ENCODE data around the gene TP63. TPM values are rescaled to one million over a fixed set of nuclear protein-coding genes. Genes with fewer than 3 reads are reported as not detected.

TP63 gene
- total RNA-seq, 2 experiments from 2014 or later, result 0.45 to 0.53 TPM

DNA sequence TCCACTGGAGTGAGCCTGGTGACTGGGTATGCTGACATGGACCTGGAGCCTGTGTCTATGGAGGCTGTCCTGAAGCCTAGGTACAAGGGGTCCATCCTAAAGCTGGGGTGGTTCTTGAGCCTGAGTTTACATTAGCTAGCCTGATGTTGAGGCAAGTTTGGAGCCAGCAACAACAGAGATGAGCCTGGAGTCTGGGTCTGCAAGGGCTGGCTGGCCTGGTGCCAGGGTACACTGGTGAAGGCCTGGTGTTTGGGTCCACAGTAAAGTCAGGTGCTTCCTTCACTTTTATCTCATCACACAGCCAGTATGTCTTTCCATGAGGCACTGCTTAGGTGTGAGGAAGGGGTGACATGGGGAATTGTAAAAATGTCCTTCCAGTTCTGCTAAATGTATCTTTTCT, 49.5 kb downstream of the TP63 start:
- Mint-ChIP-seq H3K4me1 (no peaks in the 10 kb centered on the region), H3K9me3 (peaks cover 1% of the 10 kb centered on the region), H3K36me3 (no peaks in the 10 kb centered on the region), H3K27ac (no peak overlapping the region), H3K27me3 (no peaks in the 10 kb centered on the region), H3K4me3 (no peak overlapping the region)
- POLR2A ChIA-PET, result no interaction called here
- DNase-seq (no peak), ATAC-seq (ENCODE audit: low read depth) (no peak)

DNA sequence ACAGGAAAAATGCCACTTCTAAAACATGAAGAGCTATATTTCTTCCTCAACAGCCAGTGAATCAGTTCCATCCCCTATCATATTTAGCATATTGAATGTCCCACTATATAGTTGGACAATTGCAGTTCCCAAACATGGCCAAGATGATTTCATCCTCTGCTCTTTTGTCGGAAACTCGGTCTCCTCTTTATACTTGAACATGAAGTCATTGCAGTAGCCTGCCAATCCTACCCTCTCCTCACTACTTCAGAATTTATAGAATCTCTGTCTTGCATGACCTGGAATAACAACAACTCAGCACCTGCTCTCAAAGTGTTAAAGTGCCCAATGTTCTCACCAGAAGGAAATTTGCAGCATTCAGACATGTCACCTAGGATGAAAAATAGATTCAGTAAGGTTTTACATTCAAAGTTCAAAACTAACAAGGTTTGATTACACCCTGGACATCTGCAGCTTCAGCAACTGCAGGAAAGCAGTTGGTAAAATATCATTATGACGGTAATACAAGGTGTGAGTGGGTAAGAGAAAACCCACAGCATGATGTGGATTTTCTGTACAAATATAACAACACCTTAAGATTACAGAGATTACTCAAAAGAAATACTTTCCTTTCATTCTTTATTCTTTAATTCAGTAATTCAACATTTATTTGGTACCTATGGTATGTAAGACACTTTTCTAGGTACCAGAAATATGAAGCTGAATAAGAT, 52.5 kb downstream of the TP63 start:
- Mint-ChIP-seq H3K27ac (no peak overlapping the region), H3K36me3 (no peaks in the 10 kb centered on the region), H3K27me3 (no peaks in the 10 kb centered on the region), H3K4me1 (no peaks in the 10 kb centered on the region), H3K4me3 (no peak overlapping the region), H3K9me3 (peaks cover 1% of the 10 kb centered on the region)
- POLR2A ChIA-PET, result no interaction called here
- ATAC-seq (ENCODE audit: low read depth) (no peak), DNase-seq (no peak)

DNA sequence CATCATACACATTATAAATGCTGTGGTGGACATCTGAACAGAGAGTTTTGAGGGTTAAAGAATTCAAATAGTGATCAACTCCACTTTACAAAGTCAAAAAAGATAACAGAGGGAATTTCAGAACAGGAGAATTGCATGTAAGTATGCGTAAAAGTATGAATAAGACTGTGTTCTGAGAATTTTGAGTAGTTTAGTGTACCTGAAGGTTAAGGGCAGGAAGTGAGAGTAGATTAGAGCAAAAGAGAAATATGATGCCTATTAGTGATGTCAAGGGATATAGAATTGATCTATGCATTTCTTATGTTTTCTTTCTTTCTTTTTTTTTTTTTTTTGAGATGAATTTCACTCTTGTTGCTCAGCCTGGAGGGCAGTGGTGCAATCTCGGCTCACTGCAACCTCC, 53.1 kb downstream of the TP63 start:
- no peak overlapping the region for H3K4me3 Mint-ChIP-seq
- DNase-seq (no peak), ATAC-seq (ENCODE audit: low read depth) (no peak)
- H3K9me3 Mint-ChIP-seq, result peaks cover 1% of the 10 kb centered on the region
- no peaks in the 10 kb centered on the region for H3K27me3 Mint-ChIP-seq
- POLR2A ChIA-PET, result no interaction called here
- H3K27ac Mint-ChIP-seq, result no peak overlapping the region
- no peaks in the 10 kb centered on the region for H3K36me3 Mint-ChIP-seq
- H3K4me1 Mint-ChIP-seq, result no peaks in the 10 kb centered on the region

DNA sequence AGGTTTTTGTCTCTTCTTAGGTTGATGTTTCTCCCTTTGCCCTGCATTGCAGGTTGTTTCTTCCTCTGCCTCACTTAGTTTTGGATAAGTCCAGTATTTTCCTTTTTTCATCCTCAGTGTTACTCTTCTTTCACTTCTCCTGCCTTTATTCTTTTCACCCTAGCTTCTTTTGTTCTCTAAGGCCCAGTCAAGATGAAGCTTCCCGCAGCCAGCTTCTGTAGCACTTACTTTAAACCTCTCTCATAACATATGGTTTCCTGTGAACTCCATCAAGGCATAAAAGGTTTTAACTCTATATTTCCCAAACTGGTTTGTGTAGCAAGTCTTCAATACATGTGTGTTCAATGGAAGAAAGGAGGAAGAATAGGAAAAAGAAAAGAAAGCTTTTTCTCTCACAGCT, 54.1 kb downstream of the TP63 start:
- H3K9me3 Mint-ChIP-seq, result peaks cover 1% of the 10 kb centered on the region
- no peaks in the 10 kb centered on the region for H3K36me3 Mint-ChIP-seq
- no peak overlapping the region for H3K27ac Mint-ChIP-seq
- no peaks in the 10 kb centered on the region for H3K27me3 Mint-ChIP-seq
- no peaks in the 10 kb centered on the region for H3K4me1 Mint-ChIP-seq
- POLR2A ChIA-PET, result no interaction called here
- no peak for DNase-seq
- H3K4me3 Mint-ChIP-seq, result no peak overlapping the region
- no peak for ATAC-seq (ENCODE audit: low read depth)

DNA sequence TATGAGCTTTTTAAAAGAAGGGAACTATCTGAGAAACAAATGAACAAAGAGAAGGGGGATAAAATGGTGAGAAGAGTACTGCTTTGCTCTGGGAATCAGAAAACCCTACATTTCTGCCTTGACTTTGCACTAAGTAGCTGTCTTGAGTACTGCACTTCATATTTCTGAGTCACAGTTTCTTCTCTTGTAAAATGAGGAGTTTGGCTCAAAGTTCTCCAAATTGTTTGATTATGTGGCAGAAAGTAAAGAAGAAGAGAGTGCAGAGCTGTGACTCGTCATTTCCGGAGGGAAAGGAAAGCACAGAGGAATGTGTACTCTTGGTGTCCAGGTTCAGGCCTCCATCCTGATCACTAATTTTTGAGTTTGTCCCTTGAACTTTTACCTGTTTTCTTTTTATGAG, 54.7 kb downstream of the TP63 start:
- ATAC-seq (ENCODE audit: low read depth) (no peak), DNase-seq (no peak)
- POLR2A ChIA-PET, result no interaction called here
- Mint-ChIP-seq H3K4me1 (no peaks in the 10 kb centered on the region), H3K27ac (no peak overlapping the region), H3K36me3 (no peaks in the 10 kb centered on the region), H3K4me3 (no peak overlapping the region), H3K27me3 (no peaks in the 10 kb centered on the region), H3K9me3 (no peaks in the 10 kb centered on the region)

DNA sequence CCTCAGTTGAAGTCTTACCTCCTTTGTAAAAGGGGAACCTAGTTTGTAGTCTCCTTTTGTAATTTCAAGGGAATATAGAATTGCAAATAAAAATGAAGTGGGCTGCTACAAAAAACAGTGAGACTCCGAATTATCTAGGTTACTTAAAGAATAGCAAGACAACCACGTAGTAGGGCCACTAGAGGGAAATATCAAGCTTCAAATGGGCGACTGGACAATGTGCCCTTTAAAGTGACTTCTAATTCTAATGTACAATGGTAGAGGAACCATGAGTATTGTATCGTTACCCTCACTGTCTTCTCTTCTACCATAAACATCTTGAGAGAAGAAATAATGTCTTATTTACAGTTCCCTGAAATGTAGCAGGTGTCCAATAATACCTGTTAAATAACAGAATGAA, 56.3 kb downstream of the TP63 start:
- no peaks in the 10 kb centered on the region for H3K4me1 Mint-ChIP-seq
- POLR2A ChIA-PET, result no interaction called here
- H3K36me3 Mint-ChIP-seq, result no peaks in the 10 kb centered on the region
- ATAC-seq (ENCODE audit: low read depth), result no peak
- DNase-seq, result no peak
- no peaks in the 10 kb centered on the region for H3K9me3 Mint-ChIP-seq
- peaks cover 2% of the 10 kb centered on the region for H3K27me3 Mint-ChIP-seq
- no peak overlapping the region for H3K4me3 Mint-ChIP-seq
- H3K27ac Mint-ChIP-seq, result no peak overlapping the region

DNA sequence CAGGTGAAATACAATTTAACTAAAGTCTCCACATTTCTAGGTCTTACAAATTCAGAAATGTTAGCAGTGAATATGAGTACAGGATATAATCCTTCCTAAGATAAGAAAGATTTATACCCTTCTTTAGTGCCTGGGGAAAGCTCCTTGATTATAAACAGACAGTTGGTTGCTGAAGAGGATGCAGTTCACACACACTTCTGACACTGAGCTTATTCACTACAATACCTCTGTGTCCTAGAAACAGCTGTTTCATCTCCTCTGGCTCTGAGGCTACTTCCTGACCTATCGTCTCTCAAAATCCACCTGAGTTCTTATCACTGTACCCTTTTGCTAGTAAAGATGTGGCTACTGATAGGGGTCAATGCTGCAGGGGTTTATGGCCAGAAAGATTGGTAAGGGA, 57.1 kb downstream of the TP63 start:
- H3K9me3 Mint-ChIP-seq, result no peaks in the 10 kb centered on the region
- ATAC-seq (ENCODE audit: low read depth), result no peak
- no peak overlapping the region for H3K4me3 Mint-ChIP-seq
- POLR2A ChIA-PET, result no interaction called here
- no peaks in the 10 kb centered on the region for H3K36me3 Mint-ChIP-seq
- peaks cover 4% of the 10 kb centered on the region for H3K27me3 Mint-ChIP-seq
- H3K27ac Mint-ChIP-seq, result no peak overlapping the region
- H3K4me1 Mint-ChIP-seq, result no peaks in the 10 kb centered on the region
- no peak for DNase-seq

DNA sequence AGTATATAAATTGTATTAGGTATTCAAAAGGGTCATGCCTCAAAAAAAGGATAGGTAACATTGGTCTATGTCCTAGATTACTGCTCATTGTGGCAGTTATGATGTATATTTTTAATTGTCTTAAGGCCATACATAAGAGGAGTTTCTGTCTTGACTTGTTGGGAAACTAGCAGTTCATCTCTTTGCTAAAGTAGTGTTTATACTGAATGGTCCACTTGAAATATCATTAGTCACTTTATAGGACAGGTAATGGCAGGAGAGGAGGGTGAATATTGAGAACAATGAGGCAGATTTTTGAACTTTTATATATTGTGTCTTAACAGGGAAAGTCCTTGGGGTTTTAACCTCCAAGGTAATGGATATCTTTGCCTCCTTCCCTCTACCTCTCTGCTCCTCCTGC, 58.4 kb downstream of the TP63 start:
- Mint-ChIP-seq H3K4me3 (no peak overlapping the region), H3K27ac (no peak overlapping the region), H3K4me1 (no peaks in the 10 kb centered on the region), H3K9me3 (no peaks in the 10 kb centered on the region), H3K27me3 (peaks cover 5% of the 10 kb centered on the region), H3K36me3 (no peaks in the 10 kb centered on the region)
- no peak for ATAC-seq (ENCODE audit: low read depth)
- POLR2A ChIA-PET, result no interaction called here
- DNase-seq, result no peak

DNA sequence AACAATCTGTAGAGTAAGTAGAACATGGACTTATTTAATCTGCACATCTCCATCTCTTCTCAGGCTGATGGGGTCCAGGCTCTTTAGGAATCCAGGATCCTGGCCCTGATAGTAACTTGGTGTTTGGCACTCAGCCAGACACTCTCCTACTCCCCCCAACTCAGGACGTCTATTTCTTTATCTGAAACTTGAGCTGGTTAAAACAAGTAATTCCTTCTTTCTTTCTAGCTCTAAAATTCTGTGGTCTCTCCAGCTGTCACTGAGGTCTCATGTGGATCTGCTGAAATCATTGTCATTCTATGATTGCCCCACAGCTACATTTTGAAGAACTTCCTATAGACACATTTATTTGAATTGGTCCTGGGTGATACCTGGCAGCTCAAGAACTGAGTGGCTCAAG, 59.0 kb downstream of the TP63 start:
- no peaks in the 10 kb centered on the region for H3K36me3 Mint-ChIP-seq
- no peaks in the 10 kb centered on the region for H3K4me1 Mint-ChIP-seq
- ATAC-seq (ENCODE audit: low read depth) (no peak), DNase-seq (no peak)
- H3K4me3 Mint-ChIP-seq, result no peak overlapping the region
- no peaks in the 10 kb centered on the region for H3K9me3 Mint-ChIP-seq
- POLR2A ChIA-PET, result no interaction called here
- no peak overlapping the region for H3K27ac Mint-ChIP-seq
- H3K27me3 Mint-ChIP-seq, result peaks cover 5% of the 10 kb centered on the region

DNA sequence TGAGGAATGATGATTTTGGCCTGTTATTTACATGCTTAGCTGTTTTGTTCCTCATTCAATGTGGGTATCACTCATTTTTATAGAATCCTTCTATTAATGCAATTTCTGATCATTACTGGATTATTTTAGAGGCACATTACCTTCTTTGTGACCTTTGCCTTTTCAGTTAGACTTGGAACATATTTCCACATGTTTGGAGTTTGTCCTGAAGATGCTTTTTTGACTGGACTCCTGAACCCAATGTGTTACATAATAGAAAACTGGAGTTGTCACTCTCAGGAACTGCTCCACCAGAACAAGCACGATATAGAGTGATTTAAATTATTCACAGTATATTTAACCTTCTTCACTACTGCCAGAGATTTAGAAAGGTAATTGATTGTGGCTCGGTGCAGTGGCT, 59.5 kb downstream of the TP63 start:
- no peaks in the 10 kb centered on the region for H3K9me3 Mint-ChIP-seq
- no peaks in the 10 kb centered on the region for H3K4me1 Mint-ChIP-seq
- no peak overlapping the region for H3K4me3 Mint-ChIP-seq
- no peak for ATAC-seq (ENCODE audit: low read depth)
- H3K36me3 Mint-ChIP-seq, result no peaks in the 10 kb centered on the region
- peaks cover 5% of the 10 kb centered on the region for H3K27me3 Mint-ChIP-seq
- no peak for DNase-seq
- POLR2A ChIA-PET, result no interaction called here
- no peak overlapping the region for H3K27ac Mint-ChIP-seq

DNA sequence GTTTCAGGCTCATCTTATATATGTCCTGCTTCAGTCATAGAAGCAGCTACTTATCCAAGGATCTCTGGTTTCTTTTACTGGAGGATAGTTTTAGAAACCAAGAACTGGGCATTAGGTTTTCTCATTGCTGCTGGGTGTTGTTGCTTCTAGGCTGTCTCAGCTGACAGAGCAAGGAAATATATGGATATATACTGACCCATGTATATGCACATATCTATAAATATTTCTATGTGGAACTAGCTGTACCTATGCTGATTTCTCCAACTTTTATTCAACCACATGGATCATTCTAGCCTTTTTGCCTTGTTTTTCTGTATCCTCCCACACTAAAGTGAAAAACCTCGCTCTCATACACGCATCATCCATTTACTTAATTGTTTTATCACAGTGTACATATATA, 64.2 kb downstream of the TP63 start:
- no peaks in the 10 kb centered on the region for H3K9me3 Mint-ChIP-seq
- no peak overlapping the region for H3K4me3 Mint-ChIP-seq
- no peaks in the 10 kb centered on the region for H3K36me3 Mint-ChIP-seq
- ATAC-seq (ENCODE audit: low read depth) (no peak), DNase-seq (no peak)
- POLR2A ChIA-PET, result no interaction called here
- H3K27me3 Mint-ChIP-seq, result peaks cover 5% of the 10 kb centered on the region
- H3K27ac Mint-ChIP-seq, result no peak overlapping the region
- H3K4me1 Mint-ChIP-seq, result no peaks in the 10 kb centered on the region

DNA sequence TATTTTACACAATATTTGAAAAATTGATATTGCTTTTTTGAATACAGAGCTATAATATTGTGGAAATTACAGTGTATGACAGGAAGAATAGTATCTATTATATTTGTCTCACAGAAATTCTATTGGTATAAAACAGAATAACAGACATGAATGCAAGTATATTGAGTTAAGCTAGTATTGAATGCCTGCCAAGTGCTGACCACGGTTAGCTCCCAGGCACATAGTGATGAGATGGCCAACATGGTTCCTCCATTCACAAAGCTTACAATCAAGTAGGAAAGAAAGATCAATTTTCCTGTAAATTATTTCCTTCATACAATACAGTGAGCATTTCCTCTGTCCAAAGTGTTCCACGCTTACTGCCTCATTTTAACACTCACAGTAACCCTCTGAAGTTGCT, 67.6 kb downstream of the TP63 start:
- ATAC-seq (ENCODE audit: low read depth), result no peak
- H3K27me3 Mint-ChIP-seq, result no peaks in the 10 kb centered on the region
- H3K27ac Mint-ChIP-seq, result no peak overlapping the region

DNA sequence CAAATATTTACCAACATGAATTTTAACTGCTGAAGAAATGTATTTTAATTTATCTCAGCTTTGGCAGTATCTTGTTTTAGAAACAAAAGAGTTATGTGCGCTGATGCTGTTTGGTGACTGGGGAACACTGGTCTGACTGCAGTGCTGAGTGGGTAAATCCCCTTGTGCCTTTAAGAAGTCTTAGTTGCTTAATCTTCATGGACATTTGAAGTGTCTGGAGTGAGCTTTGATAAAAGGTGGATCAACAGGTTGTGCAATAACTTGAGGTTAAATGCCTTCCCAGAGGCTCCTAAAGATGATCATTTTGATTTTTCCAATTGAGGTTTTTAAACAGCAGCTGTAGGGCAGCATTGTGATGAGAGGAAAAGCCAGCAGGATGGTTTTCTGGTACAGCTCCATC, 68.7 kb downstream of the TP63 start:
- no peaks in the 10 kb centered on the region for H3K36me3 Mint-ChIP-seq
- H3K4me3 Mint-ChIP-seq, result no peak overlapping the region
- no peaks in the 10 kb centered on the region for H3K4me1 Mint-ChIP-seq
- no peak for DNase-seq
- H3K9me3 Mint-ChIP-seq, result no peaks in the 10 kb centered on the region
- H3K27ac Mint-ChIP-seq, result no peak overlapping the region
- POLR2A ChIA-PET, result no interaction called here
- no peaks in the 10 kb centered on the region for H3K27me3 Mint-ChIP-seq
- ATAC-seq (ENCODE audit: low read depth), result no peak

More for the DNA sequence above, 67.6 kb downstream of the TP63 start:
- H3K36me3 Mint-ChIP-seq, result no peaks in the 10 kb centered on the region
- H3K9me3 Mint-ChIP-seq, result no peaks in the 10 kb centered on the region
- no peaks in the 10 kb centered on the region for H3K4me1 Mint-ChIP-seq
- POLR2A ChIA-PET, result no interaction called here
- no peak for DNase-seq
- H3K4me3 Mint-ChIP-seq, result no peak overlapping the region

DNA sequence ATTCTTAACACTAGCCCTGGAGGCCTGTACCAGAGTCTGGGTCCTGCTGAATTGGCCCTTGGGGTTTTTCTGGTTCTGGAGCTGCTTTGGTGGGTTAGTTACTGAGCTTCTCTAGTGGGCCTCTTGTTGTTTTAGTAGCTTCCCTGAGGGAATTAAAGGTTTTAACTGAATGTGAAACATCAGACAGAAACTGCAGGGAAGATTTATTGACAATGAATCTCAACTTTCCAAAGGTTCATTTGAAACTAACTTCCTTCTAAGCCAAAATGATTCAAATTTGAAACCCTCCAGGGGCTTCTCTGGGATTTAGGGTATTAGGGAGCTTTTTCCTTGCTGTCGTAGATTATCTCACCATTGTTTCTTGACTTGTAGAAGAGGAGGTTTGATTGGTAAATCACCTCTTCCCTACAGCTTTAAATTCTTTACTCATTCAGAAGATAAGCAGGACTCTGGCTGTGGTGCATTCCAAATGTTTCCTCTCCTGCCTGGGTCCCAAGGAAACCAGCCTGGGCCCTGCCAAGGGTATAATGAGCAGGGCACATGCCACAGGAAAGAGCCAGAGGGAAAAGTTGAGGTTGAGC, 71.0 kb downstream of the TP63 start:
- no peaks in the 10 kb centered on the region for H3K36me3 Mint-ChIP-seq
- H3K9me3 Mint-ChIP-seq, result no peaks in the 10 kb centered on the region
- no peaks in the 10 kb centered on the region for H3K4me1 Mint-ChIP-seq
- ATAC-seq (ENCODE audit: low read depth) (no peak), DNase-seq (no peak)
- POLR2A ChIA-PET, result no interaction called here
- no peak overlapping the region for H3K27ac Mint-ChIP-seq
- no peak overlapping the region for H3K4me3 Mint-ChIP-seq
- no peaks in the 10 kb centered on the region for H3K27me3 Mint-ChIP-seq

DNA sequence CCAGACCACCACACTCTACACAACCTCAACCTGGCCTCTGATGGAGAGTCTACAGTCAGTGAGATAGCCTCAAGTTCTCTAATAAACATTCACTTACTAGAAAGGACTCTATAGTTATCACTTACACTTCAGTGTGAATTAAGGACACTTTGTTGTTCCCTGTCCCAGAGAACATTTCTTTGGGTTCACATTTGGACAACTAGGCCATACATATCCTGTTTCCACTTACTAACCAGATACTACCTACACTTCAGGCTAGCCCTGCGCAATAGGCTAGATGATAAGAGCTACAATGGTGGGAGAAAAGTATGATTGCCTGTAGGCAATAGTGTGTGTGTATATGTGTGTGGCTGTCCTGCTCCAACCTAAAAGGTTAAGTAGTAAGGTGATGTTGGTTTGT, 72.7 kb downstream of the TP63 start:
- Mint-ChIP-seq H3K4me1 (no peaks in the 10 kb centered on the region), H3K4me3 (no peak overlapping the region), H3K9me3 (no peaks in the 10 kb centered on the region), H3K27me3 (no peaks in the 10 kb centered on the region), H3K36me3 (no peaks in the 10 kb centered on the region), H3K27ac (no peak overlapping the region)
- ATAC-seq (ENCODE audit: low read depth) (no peak), DNase-seq (no peak)
- POLR2A ChIA-PET, result no interaction called here
